ENCODE measurements around the gene CLSTN2. TPM values are rescaled to one million over a fixed set of nuclear protein-coding genes. Genes with fewer than 3 reads are reported as not detected.

Gene CLSTN2
- total RNA-seq, 1 donor from 2014 or later: 4.7 TPM

DNA sequence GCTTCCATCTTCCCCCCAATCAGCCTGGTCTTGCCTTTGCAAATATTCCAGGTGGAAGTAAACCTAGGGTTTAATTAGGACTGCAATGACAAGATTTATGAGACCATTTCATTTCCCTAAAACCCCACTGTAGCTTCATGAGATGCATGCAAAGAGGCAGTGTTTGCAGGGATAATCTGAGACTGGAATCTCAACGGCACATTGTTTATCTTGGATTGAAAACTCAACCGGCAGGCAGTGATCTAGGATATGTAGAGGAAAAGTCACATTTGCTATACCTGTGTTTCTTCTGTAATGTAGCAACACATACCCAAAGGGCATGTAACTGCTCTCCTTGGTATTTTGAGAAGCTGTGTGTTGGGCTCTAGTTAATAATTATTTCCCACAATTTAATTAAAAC is 18.7 kb upstream of the CLSTN2 start:
- H3K4me1 ChIP-seq (ENCODE audit: control insufficient read depth in 3 of 3, insufficient read depth in 3 of 3, low read length in 3 of 3): peaks cover 0 to 5% (median 0%) of the 10 kb centered on the region in 3 donors
- H3K27ac ChIP-seq (ENCODE audit: low read depth, low read length): no peak overlapping the region
- no peaks in the 10 kb centered on the region for H3K9me3 ChIP-seq (ENCODE audit: control insufficient read depth in 3 of 3, low read length in 3 of 3)
- H3K4me3 ChIP-seq (ENCODE audit: low read length in 3 of 3): no peak overlapping the region
- H3K27me3 ChIP-seq (ENCODE audit: control insufficient read depth in 3 of 3, insufficient read depth in 3 of 3, low read length in 3 of 3): peaks cover 0 to 3% (median 0%) of the 10 kb centered on the region in 3 donors
- no peaks in the 10 kb centered on the region for H3K36me3 ChIP-seq (ENCODE audit: control insufficient read depth in 3 of 3, insufficient read depth in 3 of 3, low read length in 3 of 3)
- H3K9ac ChIP-seq (ENCODE audit: low read depth in 1 of 3, low read length in 3 of 3): no peak overlapping the region

DNA sequence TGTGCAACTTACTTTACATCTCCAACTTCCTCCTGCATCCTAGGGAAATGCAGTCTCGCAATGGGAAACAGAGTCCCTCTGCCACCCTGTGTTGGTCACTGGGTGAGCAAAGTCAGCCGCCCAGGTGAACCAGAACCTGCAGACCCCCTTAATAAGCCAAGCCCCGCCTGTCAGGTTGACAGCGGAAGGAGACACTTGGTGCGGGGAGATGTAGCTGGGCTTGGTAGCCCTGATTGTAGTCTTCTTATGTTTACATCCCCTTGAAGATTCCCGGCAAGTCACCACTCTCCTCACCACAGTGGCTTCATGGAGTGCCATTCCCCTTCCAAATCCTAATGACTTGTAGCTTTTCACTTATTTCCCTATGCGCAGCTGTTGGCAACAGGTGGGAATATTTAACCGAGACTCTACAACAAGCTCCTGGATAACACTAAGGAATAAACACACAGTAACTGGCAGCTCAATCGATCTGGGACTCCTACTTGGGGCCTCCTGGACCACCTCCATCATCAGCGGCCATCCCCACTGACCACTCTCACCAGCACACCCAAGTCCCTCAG is 17.7 kb upstream of the CLSTN2 start:
- Histone ChIP-seq H3K9me3 (ENCODE audit: control insufficient read depth in 3 of 3, low read length in 3 of 3) (no peaks in the 10 kb centered on the region), H3K27ac (ENCODE audit: low read depth, low read length) (no peak overlapping the region), H3K36me3 (ENCODE audit: control insufficient read depth in 3 of 3, insufficient read depth in 3 of 3, low read length in 3 of 3) (no peaks in the 10 kb centered on the region), H3K4me3 (ENCODE audit: low read length in 3 of 3) (no peak overlapping the region), H3K9ac (ENCODE audit: low read depth in 1 of 3, low read length in 3 of 3) (no peak overlapping the region), H3K27me3 (ENCODE audit: control insufficient read depth in 3 of 3, insufficient read depth in 3 of 3, low read length in 3 of 3) (peaks cover 0 to 3% (median 0%) of the 10 kb centered on the region in 3 donors), H3K4me1 (ENCODE audit: control insufficient read depth in 3 of 3, insufficient read depth in 3 of 3, low read length in 3 of 3) (peaks cover 0 to 5% (median 0%) of the 10 kb centered on the region in 3 donors)

DNA sequence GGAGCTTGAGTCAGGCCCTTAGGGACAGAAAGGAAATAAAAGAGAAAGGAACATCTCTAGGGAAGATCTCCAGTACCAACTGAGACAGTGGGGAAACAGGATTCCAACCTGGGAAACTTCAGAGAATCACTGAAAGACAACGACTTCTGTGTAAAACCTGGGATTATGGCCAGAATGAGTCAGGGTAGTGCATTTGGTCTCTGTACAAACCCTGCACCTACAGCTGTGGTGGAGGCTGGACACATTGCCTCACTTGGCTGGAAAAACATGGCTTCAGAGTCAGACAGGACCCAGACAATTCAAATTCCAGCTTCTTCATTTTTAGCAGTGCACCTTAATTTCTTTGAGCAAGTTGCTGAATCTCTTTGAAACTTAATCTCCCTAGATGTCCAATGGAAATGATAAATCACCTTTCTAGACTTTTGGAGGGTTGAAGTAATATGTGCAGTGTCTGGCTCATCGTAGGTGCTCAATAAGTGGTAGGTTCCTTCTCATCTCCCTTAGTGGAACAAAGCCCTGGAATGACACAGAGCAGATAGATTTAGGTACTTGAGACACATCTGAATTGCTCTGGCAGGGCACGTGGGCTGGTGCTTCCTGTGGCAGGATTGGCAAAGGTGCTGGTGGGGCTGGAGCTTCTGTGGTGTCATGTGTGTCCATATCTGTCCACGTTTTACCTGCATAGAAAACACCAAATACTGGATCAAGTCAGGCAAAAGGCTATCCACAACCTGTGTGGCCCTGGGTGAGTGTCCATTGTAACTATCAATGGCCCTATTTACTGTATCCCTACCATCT is 6.1 kb upstream of the CLSTN2 start:
- H3K36me3 ChIP-seq (ENCODE audit: control insufficient read depth in 3 of 3, insufficient read depth in 3 of 3, low read length in 3 of 3): no peaks in the 10 kb centered on the region
- H3K27me3 ChIP-seq (ENCODE audit: control insufficient read depth in 3 of 3, insufficient read depth in 3 of 3, low read length in 3 of 3): peaks cover 0 to 4% (median 0%) of the 10 kb centered on the region in 3 donors
- H3K27ac ChIP-seq (ENCODE audit: low read depth, low read length): no peak overlapping the region
- H3K4me3 ChIP-seq (ENCODE audit: low read length in 3 of 3): no peak overlapping the region
- no peak overlapping the region for H3K9ac ChIP-seq (ENCODE audit: low read depth in 1 of 3, low read length in 3 of 3)
- no peaks in the 10 kb centered on the region for H3K4me1 ChIP-seq (ENCODE audit: control insufficient read depth in 3 of 3, insufficient read depth in 3 of 3, low read length in 3 of 3)
- H3K9me3 ChIP-seq (ENCODE audit: control insufficient read depth in 3 of 3, low read length in 3 of 3): no peaks in the 10 kb centered on the region

DNA sequence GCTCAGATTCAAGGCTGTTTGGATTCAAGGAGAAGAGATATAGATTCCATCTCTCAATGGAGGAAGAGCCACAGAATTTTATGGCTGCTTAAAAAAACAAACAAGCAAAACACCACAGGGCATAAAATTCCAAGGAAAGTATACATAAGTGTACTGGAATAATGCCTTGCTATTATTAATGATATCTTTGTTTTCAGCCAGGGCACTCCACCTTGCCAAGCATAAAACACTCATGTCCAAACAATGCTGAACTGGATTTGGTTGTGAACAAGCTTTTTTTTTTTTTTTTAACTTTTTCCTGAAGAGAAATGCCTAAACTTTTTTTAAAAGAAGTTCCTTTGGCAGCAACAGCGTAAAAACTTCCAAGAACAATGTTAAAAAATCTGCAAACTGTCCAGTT is 4.8 kb upstream of the CLSTN2 start:
- no peak overlapping the region for H3K9ac ChIP-seq (ENCODE audit: low read depth in 1 of 3, low read length in 3 of 3)
- no peaks in the 10 kb centered on the region for H3K9me3 ChIP-seq (ENCODE audit: control insufficient read depth in 3 of 3, low read length in 3 of 3)
- H3K27me3 ChIP-seq (ENCODE audit: control insufficient read depth in 3 of 3, insufficient read depth in 3 of 3, low read length in 3 of 3): peaks cover 0 to 4% (median 4%) of the 10 kb centered on the region in 3 donors
- H3K4me1 ChIP-seq (ENCODE audit: control insufficient read depth in 3 of 3, insufficient read depth in 3 of 3, low read length in 3 of 3): peaks cover 3 to 6% (median 4%) of the 10 kb centered on the region in 3 donors
- H3K4me3 ChIP-seq (ENCODE audit: low read length in 3 of 3): no peak overlapping the region
- H3K27ac ChIP-seq (ENCODE audit: low read depth, low read length): no peak overlapping the region
- H3K36me3 ChIP-seq (ENCODE audit: control insufficient read depth in 3 of 3, insufficient read depth in 3 of 3, low read length in 3 of 3): no peaks in the 10 kb centered on the region

DNA sequence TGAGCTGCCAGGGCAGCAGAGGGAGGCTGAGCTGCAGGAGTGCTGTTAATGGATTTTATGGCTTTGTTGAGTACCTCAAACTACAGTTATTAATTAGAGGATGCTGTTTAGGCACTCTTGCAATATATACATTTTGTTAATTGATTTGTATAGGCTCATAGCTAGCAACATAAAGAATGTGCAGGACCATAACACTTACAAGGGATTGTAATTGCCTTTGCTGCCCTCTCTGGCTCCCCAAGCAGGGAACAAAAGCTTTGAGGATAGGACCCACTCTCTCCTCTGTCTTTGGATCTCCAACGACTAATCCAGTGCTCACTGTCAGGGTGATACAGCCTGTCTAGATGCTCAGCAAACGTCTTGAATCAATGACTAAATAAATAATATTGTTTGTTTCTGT is 1.2 kb upstream of the CLSTN2 start:
- peaks cover 5 to 23% (median 10%) of the 10 kb centered on the region in 3 donors for H3K27me3 ChIP-seq (ENCODE audit: control insufficient read depth in 3 of 3, insufficient read depth in 3 of 3, low read length in 3 of 3)
- no peak overlapping the region for H3K9ac ChIP-seq (ENCODE audit: low read depth in 1 of 3, low read length in 3 of 3)
- no peaks in the 10 kb centered on the region for H3K9me3 ChIP-seq (ENCODE audit: control insufficient read depth in 3 of 3, low read length in 3 of 3)
- H3K4me3 ChIP-seq (ENCODE audit: low read length in 3 of 3): no peak overlapping the region
- no peaks in the 10 kb centered on the region for H3K36me3 ChIP-seq (ENCODE audit: control insufficient read depth in 3 of 3, insufficient read depth in 3 of 3, low read length in 3 of 3)
- H3K4me1 ChIP-seq (ENCODE audit: control insufficient read depth in 3 of 3, insufficient read depth in 3 of 3, low read length in 3 of 3): peaks cover 11 to 18% (median 15%) of the 10 kb centered on the region in 3 donors
- H3K27ac ChIP-seq (ENCODE audit: low read depth, low read length): no peak overlapping the region

DNA sequence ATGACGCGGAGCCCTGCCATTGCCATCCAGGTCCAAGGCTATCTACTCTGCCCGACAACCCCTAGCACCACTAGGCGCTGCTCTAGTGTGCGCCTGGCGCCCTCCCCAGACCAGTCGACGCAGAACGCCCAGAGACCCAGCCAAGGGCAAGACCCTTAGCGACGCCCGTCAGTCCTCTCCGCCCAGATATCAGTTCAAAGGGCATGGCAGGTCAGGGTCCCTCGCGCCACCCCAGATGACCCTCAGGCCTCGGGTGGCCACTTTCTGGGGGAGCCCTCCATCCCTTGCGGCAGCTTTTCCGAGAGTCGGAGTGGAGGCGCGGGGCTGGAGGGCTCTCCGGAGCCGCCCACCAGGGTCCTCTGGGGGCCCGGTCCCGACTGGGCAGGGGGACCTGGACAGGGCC is 371 bp upstream of the CLSTN2 start:
- Histone ChIP-seq H3K27ac (ENCODE audit: low read depth, low read length) (no peak overlapping the region), H3K9ac (ENCODE audit: low read depth in 1 of 3, low read length in 3 of 3) (peak overlapping the region in 2 of 3 donors; percentile 46 to 66), H3K27me3 (ENCODE audit: control insufficient read depth in 3 of 3, insufficient read depth in 3 of 3, low read length in 3 of 3) (peaks cover 5 to 23% (median 12%) of the 10 kb centered on the region in 3 donors)

DNA sequence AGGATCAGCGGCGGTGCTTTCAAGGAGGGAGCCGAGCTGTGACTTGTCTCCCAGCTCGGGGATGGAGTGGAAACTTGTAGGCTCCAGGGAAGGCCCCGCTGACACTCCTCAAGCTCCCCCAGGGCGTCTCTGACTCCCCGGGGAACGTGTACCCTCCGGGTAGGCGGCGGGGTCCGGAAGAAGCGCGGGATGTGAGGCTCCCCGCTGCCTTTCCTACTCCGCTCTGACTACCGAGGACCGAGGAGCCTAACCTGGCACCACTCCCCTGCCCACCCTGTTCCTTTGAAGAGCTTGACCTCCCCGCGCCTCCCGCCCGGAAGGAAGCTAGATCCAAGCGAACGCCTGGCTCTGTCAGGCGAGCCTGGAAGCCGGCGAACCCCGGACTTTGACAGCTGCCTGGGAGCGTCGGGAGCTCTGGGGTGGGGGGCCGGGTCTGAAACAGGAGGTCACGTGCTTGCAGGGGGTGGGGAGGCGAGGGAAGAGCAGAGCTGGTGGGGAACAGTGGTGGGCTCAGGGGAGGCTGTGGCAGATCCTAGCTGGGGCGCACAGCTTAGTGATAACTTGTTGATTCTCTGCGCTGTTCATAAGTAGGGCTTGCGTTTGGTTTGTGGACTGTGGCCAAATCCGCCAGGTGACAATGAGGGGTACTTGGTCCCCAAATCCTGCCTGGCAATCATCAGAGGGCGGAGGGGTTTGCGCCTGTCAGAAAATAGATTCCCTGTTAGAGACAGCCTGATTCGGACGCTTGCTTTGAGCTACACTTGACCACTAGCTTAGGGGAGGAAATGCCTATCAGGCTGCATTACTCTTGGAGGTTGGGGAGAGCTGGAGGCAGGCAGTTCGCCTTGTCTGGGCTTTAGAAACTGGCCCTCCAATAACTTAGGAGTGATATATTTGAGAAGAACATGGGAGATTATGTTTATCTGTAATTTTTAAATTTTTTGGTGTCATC is 1.2 kb downstream of the CLSTN2 start:
- Histone ChIP-seq H3K9me3 (ENCODE audit: control insufficient read depth in 3 of 3, low read length in 3 of 3) (no peaks in the 10 kb centered on the region), H3K27me3 (ENCODE audit: control insufficient read depth in 3 of 3, insufficient read depth in 3 of 3, low read length in 3 of 3) (peaks cover 5 to 23% (median 14%) of the 10 kb centered on the region in 3 donors), H3K9ac (ENCODE audit: low read depth in 1 of 3, low read length in 3 of 3) (peak overlapping the region in 2 of 3 donors; percentile 57 to 66), H3K4me1 (ENCODE audit: control insufficient read depth in 3 of 3, insufficient read depth in 3 of 3, low read length in 3 of 3) (peaks cover 11 to 21% (median 15%) of the 10 kb centered on the region in 3 donors), H3K36me3 (ENCODE audit: control insufficient read depth in 3 of 3, insufficient read depth in 3 of 3, low read length in 3 of 3) (no peaks in the 10 kb centered on the region), H3K27ac (ENCODE audit: low read depth, low read length) (no peak overlapping the region), H3K4me3 (ENCODE audit: low read length in 3 of 3) (peak overlapping the region; percentile 68 to 77 (median 70))

More for the DNA sequence above, 371 bp upstream of the CLSTN2 start:
- Histone ChIP-seq H3K36me3 (ENCODE audit: control insufficient read depth in 3 of 3, insufficient read depth in 3 of 3, low read length in 3 of 3) (no peaks in the 10 kb centered on the region), H3K9me3 (ENCODE audit: control insufficient read depth in 3 of 3, low read length in 3 of 3) (no peaks in the 10 kb centered on the region), H3K4me3 (ENCODE audit: low read length in 3 of 3) (peak overlapping the region; percentile 56 to 77 (median 70)), H3K4me1 (ENCODE audit: control insufficient read depth in 3 of 3, insufficient read depth in 3 of 3, low read length in 3 of 3) (peaks cover 11 to 18% (median 15%) of the 10 kb centered on the region in 3 donors)

DNA sequence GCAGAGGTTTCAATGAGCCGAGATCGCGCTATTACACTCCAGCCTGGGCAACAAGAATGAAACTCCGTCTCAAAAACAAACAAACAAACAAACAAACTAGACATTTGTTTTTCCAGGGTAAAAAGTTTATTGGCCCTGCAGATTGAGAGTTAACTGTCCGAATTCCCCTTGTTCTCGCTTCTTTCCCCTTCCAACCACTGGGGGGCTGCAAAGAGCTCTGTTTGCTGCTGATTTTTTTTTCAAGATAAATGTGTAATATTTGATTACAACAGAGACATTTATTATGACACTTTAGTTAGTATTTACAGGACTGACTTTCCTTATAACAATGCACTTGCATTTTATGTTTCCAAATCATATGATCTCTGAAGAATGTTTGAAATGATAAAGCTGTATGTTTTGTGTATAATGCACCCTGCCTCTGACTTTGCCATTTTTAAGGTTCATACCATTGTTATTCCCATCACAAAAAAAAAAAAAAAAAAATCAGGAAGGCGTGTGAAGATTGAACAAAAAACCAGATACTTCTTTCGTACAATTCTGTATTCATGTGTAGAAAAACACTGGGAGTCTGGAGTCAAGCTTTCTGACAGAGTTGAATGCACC is 2.8 kb downstream of the CLSTN2 start:
- H3K4me1 ChIP-seq (ENCODE audit: control insufficient read depth in 3 of 3, insufficient read depth in 3 of 3, low read length in 3 of 3): peaks cover 11 to 21% (median 15%) of the 10 kb centered on the region in 3 donors
- no peaks in the 10 kb centered on the region for H3K36me3 ChIP-seq (ENCODE audit: control insufficient read depth in 3 of 3, insufficient read depth in 3 of 3, low read length in 3 of 3)
- H3K9ac ChIP-seq (ENCODE audit: low read depth in 1 of 3, low read length in 3 of 3): no peak overlapping the region
- H3K27me3 ChIP-seq (ENCODE audit: control insufficient read depth in 3 of 3, insufficient read depth in 3 of 3, low read length in 3 of 3): peaks cover 5 to 23% (median 15%) of the 10 kb centered on the region in 3 donors
- H3K27ac ChIP-seq (ENCODE audit: low read depth, low read length): no peak overlapping the region
- H3K9me3 ChIP-seq (ENCODE audit: control insufficient read depth in 3 of 3, low read length in 3 of 3): no peaks in the 10 kb centered on the region
- H3K4me3 ChIP-seq (ENCODE audit: low read length in 3 of 3): no peak overlapping the region

DNA sequence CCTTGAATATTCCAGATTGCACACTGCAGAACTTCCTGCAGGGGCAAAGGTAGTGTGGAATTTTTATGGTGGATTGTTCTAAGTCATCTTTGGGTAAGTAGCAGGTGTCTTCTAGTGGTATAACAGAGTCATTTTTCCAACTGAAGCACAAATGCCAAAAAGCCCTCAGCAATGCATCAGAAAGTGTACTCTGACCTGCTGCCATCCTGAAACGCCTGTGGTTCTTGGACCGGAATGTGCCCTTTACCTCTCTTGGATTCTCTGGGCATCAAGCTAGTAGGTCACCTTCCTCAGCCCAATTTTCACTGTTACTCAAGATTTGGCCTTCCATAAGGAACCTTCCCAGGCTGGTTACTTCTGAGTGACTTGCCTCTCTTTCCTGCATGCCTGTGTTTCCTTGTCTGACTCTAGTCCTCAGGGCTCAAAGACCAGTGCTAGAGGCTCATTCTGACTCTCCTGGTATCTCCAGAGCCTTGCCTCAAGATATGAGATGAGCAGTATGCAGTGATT is 4.8 kb downstream of the CLSTN2 start:
- Histone ChIP-seq H3K27me3 (ENCODE audit: control insufficient read depth in 3 of 3, insufficient read depth in 3 of 3, low read length in 3 of 3) (peaks cover 5 to 19% (median 11%) of the 10 kb centered on the region in 3 donors), H3K27ac (ENCODE audit: low read depth, low read length) (no peak overlapping the region), H3K36me3 (ENCODE audit: control insufficient read depth in 3 of 3, insufficient read depth in 3 of 3, low read length in 3 of 3) (no peaks in the 10 kb centered on the region), H3K4me1 (ENCODE audit: control insufficient read depth in 3 of 3, insufficient read depth in 3 of 3, low read length in 3 of 3) (peaks cover 7 to 16% (median 12%) of the 10 kb centered on the region in 3 donors), H3K4me3 (ENCODE audit: low read length in 3 of 3) (no peak overlapping the region), H3K9me3 (ENCODE audit: control insufficient read depth in 3 of 3, low read length in 3 of 3) (no peaks in the 10 kb centered on the region), H3K9ac (ENCODE audit: low read depth in 1 of 3, low read length in 3 of 3) (no peak overlapping the region)

Data from skeletal muscle tissue (tissue), 4 donors.